NOMO-1 treated with DMSO at 0.1 percent for 48 hours (cell line): ENCODE results near the gene SLC47A2.
A peak's percentile ranks its signal among the peaks of the same experiment; 100 is the strongest.
"Not testable (repeated sequence)": the region's sequence is repeated elsewhere in the genome, so short reads cannot be mapped to it uniquely, and the experiment has no call there.

Experiments
- DNase-seq: peaks from one replicate; lab custom pipeline; 2025; ENCODE audit not compliant: unreplicated experiment; lab: John Stamatoyannopoulos, UW

The SLC47A2 gene

GRCh38 chr17:19708431-19709175 is 7.8 kb downstream of the SLC47A2 start:
- DNase-seq, result no peak

GRCh38 chr17:19707728-19708221 is 8.6 kb downstream of the SLC47A2 start:
- DNase-seq, result no peak

GRCh38 chr17:19706791-19707727 is 9.3 kb downstream of the SLC47A2 start:
- DNase-seq, result peak; percentile 18

GRCh38 chr17:19705771-19706770 is 10.3 kb downstream of the SLC47A2 start:
- no peak for DNase-seq

- DNase-seq, result no peak
Measured at GRCh38 chr17:19705201-19705600, 11.2 kb downstream of the SLC47A2 start.

- DNase-seq, result no peak
Measured at GRCh38 chr17:19703828-19704613, 12.4 kb downstream of the SLC47A2 start.

- no peak for DNase-seq
Measured at GRCh38 chr17:19703106-19703827, 13.1 kb downstream of the SLC47A2 start.

GRCh38 chr17:19702217-19702641 is 14.2 kb downstream of the SLC47A2 start:
- DNase-seq, result peak; percentile 81

- peak; percentile 6 for DNase-seq
Measured at GRCh38 chr17:19686400-19687090, 29.8 kb downstream of the SLC47A2 start.

- not testable (repeated sequence) for DNase-seq
Measured at GRCh38 chr17:19684909-19685580, 31.3 kb downstream of the SLC47A2 start.

- DNase-seq, result no peak
Measured at GRCh38 chr17:19683117-19683516, 33.3 kb downstream of the SLC47A2 start.

GRCh38 chr17:19678581-19679453 is 37.6 kb downstream of the SLC47A2 start:
- no peak for DNase-seq

GRCh38 chr17:19677736-19678379 is 38.5 kb downstream of the SLC47A2 start:
- no peak for DNase-seq

- no peak for DNase-seq
Measured at GRCh38 chr17:19676896-19677295, 39.5 kb downstream of the SLC47A2 start.

- no peak for DNase-seq
Measured at GRCh38 chr17:19673623-19674022, 42.8 kb downstream of the SLC47A2 start.

GRCh38 chr17:19672009-19672750 is 44.2 kb downstream of the SLC47A2 start:
- DNase-seq, result peak; percentile 86
